Ovary (tissue), 9 donors: Measurements from ENCODE around the gene FANCC. TPM values are rescaled to one million over a fixed set of nuclear protein-coding genes. Genes with fewer than 3 reads are reported as not detected.

Experiments
- DNase-seq, 5 donors: peaks; one replicate each; pipeline ENCODE4 v3.0.0-alpha.2; 2019 to 2020
- H3K27ac ChIP-seq, 2 donors: fragments of 200-600 bp; one replicate each; pipeline versions ENCODE4 v1.5.1 to v1.8.0; 2019 to 2022
- H3K27me3 ChIP-seq: fragments of 200-600 bp; one replicate; pipeline ENCODE4 v1.8.0; 2022
- H3K36me3 ChIP-seq: fragments of 200-600 bp; sonication (generic); one replicate; pipeline ENCODE4 v1.5.1; 2019
- H3K4me1 ChIP-seq: one replicate; pipeline ENCODE4 v1.8.1; 2013; ENCODE audit warnings: mild to moderate bottlenecking, moderate library complexity; ENCODE audit not compliant: insufficient read depth
- H3K4me3 ChIP-seq: fragments of 200-600 bp; sonication (generic); one replicate; pipeline ENCODE4 v1.5.1; 2017
- H3K9me3 ChIP-seq, 2 donors: fragments of 200-600 bp in 1 of 2; sonication (generic) in 1 of 2; one replicate each; pipeline versions ENCODE4 v1.5.1 to v1.8.1; 2013 to 2019; ENCODE audit warnings: mild to moderate bottlenecking in 1 of 2, moderate library complexity in 1 of 2
- EP300 ChIP-seq: sonication (generic); formaldehyde crosslinking; IDR thresholded peaks from one replicate; pipeline ENCODE4 v1.6.1; 2017; ENCODE audit warnings: antibody characterized with exemption
- POLR2A ChIP-seq: fragments of 450-650 bp; IDR thresholded peaks from one replicate; pipeline ENCODE4 v1.6.1; 2017; ENCODE audit warnings: antibody characterized with exemption, mild to moderate bottlenecking, moderate library complexity
- WGBS, 3 donors: extraction: QIAGEN DNeasy Blood & Tissue Kit in 1 of 3; methylation state at CpG; one replicate each; pipeline versions ENCODE4 v1.1.5 to v1.1.7; 2013 to 2017; 5-methylcytosine and 5-hydroxymethylcytosine counted together
- intact Hi-C, 4 donors: fragments of 100-400 bp; cut with DNase I; formaldehyde crosslinking; loops; one replicate each; pipeline versions ENCODE4 v1.11.0 to v1.15.1; 2022 to 2023
- polyA plus RNA-seq, 2 donors: library from polyadenylated mRNA; stranded (reverse); fragments of 200-250 nt in 1 of 2; fragments of 350-450 nt in 1 of 2; fragmentation: Illumina TruSeq in 1 of 2; extraction: RNeasy Lipid Tissue Mini Kit (QIAGEN cat#74804) in 1 of 2; gene quantifications; one replicate each; pipeline ENCODE4 v1.2.3, GENCODE V29; 2013 to 2014
- total RNA-seq, 7 donors: library from RNA; depleted of rRNA in 2 of 7; stranded (reverse); fragments of >200 nt in 2 of 7; fragmentation: NEBNext Ultra II Directional in 3 of 7; extraction: Animal tissue kit (Norgen Biotek cat#: 25700) in 3 of 7; gene quantifications; one replicate each; pipeline versions ENCODE4 v1.1.0 to v1.2.4, GENCODE V29; 2016 to 2023
- TF ChIP-seq, protein P1 (sequence below), 3 donors: fragments of 450-650 bp in 2 of 3; fragments of 200-600 bp in 1 of 3; IDR thresholded peaks; one replicate each; pipeline versions ENCODE4 v1.5.1 to v1.8.0; 2016 to 2022; ENCODE audit warnings: antibody characterized with exemption in 3 of 3, mild to moderate bottlenecking in 1 of 3
- donor health status: DM: no; HTN: no; CAD: no; lungs with moderate emphysema.
- donor health status: DM: no; HTN: no; CAD: no.
- donor health status: Bipolar disorder and iron deficiency.
- donor health status: DM: yes; HTN: yes; CAD: no.
- donor health status: DM: no; HTN: no; CAD: no.
- donor health status: DM: yes; HTN: yes; CAD: no.

The FANCC gene
- total and polyA plus RNA-seq, 9 donors: 2.9 to 7.5 (median 4.9) TPM

DNA sequence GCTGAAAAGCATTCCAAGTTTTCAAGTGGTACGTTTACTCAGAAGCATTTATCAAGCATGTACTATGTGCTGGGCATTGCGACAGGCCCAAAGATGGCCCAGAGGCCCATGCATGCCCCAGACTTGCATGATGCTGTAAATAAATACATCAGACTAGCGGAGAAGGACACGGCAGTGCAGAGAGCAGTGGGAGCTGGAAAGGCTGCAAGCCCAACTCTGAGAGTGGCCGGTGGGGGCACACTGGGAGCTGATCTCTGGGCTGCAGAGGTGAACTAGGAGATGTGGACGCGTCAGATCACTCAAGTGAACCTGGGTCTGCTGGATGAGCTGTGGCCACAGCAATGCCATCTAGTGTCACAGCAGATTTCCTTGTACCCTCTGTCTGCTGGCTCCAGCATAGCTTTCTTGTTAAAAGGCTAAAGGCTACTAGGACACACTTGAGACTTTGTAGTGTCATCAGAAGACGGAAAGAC is 246.9 kb downstream of the FANCC start:
- H3K27me3 ChIP-seq: no peaks in the 10 kb centered on the region
- H3K9me3 ChIP-seq: no peaks in the 10 kb centered on the region
- no peak for DNase-seq
- H3K27ac ChIP-seq: no peak overlapping the region
- intact Hi-C loops: no loop called here
- H3K4me3 ChIP-seq: no peak overlapping the region
- H3K4me1 ChIP-seq: peaks cover 17% of the 10 kb centered on the region
- H3K36me3 ChIP-seq: no peaks in the 10 kb centered on the region
- 58 to 75% (median 72%) methylated on average over 8 of the region's 8 CpGs for WGBS, 3 donors
- no peak for TF ChIP-seq POLR2A
- TF ChIP-seq, protein P1, sequence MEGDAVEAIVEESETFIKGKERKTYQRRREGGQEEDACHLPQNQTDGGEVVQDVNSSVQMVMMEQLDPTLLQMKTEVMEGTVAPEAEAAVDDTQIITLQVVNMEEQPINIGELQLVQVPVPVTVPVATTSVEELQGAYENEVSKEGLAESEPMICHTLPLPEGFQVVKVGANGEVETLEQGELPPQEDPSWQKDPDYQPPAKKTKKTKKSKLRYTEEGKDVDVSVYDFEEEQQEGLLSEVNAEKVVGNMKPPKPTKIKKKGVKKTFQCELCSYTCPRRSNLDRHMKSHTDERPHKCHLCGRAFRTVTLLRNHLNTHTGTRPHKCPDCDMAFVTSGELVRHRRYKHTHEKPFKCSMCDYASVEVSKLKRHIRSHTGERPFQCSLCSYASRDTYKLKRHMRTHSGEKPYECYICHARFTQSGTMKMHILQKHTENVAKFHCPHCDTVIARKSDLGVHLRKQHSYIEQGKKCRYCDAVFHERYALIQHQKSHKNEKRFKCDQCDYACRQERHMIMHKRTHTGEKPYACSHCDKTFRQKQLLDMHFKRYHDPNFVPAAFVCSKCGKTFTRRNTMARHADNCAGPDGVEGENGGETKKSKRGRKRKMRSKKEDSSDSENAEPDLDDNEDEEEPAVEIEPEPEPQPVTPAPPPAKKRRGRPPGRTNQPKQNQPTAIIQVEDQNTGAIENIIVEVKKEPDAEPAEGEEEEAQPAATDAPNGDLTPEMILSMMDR (IDR thresholded peaks at IDR 0.05): no peak
- TF ChIP-seq EP300: no peak

DNA sequence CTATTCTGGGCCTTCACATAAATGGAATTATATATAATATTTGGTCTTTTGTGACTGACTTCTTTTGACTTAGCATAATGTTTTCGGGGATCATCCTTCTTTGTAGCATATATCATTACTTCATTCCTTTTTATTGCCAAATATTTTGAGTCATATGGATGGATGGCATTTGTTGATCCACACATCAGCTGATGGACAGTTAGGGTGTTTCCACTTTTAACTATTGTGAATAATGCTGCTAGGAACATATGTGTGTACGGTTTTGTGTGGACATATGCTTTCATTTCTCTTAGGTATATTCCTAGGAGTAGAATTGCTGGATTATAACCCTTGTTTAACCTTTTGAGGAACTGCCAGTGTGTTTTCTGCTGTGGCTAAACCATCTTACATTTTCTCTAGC is 249.6 kb downstream of the FANCC start:
- Histone ChIP-seq H3K4me1 (peaks cover 19% of the 10 kb centered on the region), H3K9me3 (no peaks in the 10 kb centered on the region), H3K27me3 (no peaks in the 10 kb centered on the region), H3K27ac (no peak overlapping the region), H3K4me3 (no peak overlapping the region), H3K36me3 (no peaks in the 10 kb centered on the region)
- no peak for DNase-seq
- WGBS, 3 donors: 42 to 77% (median 71%) methylated on average over 2 of the region's 2 CpGs
- TF ChIP-seq, protein P1 (IDR thresholded peaks at IDR 0.05): no peak
- TF ChIP-seq POLR2A (no peak), EP300 (no peak)
- intact Hi-C loops: loop anchor here in 1 of 4 donors (10.0 kb wide), 1 partner anchor 63 kb away; no protein-coding TSS in a partner anchor

DNA sequence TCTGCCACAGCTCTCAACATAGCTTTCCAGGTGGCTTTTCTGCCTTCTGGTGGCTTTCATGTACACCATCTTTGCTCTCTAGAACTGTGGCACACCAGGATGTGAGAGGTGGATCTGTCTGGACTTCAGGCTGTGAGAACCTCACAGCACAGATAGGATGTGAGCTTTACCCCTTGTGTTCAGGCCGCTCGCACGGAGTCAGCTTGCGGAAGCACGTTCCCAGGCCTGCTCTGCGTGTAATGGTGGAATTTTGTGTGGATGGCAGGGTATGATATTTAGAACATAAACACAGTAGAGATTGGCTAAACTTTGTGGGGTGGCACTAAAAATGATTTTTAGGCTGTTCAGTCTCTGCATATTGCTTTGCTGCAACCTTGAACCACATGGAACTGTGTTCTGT is 250.5 kb downstream of the FANCC start:
- intact Hi-C loops: loop anchor here in 1 of 4 donors (10.0 kb wide), 1 partner anchor 62 kb away; no protein-coding TSS in a partner anchor
- H3K36me3 ChIP-seq: no peaks in the 10 kb centered on the region
- TF ChIP-seq EP300: no peak
- TF ChIP-seq, protein P1 (IDR thresholded peaks at IDR 0.05): no peak
- TF ChIP-seq POLR2A: no peak
- peaks cover 20% of the 10 kb centered on the region for H3K4me1 ChIP-seq
- no peaks in the 10 kb centered on the region for H3K9me3 ChIP-seq
- no peak overlapping the region for H3K4me3 ChIP-seq
- no peaks in the 10 kb centered on the region for H3K27me3 ChIP-seq
- 92 to 94% (median 94%) methylated on average over 6 of the region's 6 CpGs for WGBS, 3 donors
- no peak for DNase-seq
- no peak overlapping the region for H3K27ac ChIP-seq

DNA sequence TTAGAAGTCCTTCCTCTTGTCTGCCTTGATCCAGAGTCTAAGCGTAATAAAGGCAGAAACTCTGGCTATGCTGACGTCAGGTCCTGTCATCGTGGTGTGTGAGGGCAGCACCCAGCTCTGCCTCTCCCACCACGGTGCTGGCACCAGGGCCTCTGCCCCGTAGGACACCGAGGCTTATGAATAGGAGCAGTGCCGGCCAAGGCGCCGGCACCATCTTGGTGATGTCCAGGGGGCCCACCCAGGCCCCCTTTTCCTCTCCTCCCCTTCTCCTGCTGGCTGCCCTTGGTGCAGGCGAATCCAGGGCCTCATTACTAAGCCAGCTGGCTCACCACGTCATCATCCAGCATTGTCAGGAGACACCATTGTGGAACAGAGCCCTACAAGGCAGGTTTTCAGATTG is 252.3 kb downstream of the FANCC start:
- Histone ChIP-seq H3K36me3 (no peaks in the 10 kb centered on the region), H3K9me3 (no peaks in the 10 kb centered on the region), H3K4me3 (no peak overlapping the region), H3K27ac (peak overlapping the region in 1 of 2 donors; percentile 10), H3K4me1 (peaks cover 16% of the 10 kb centered on the region), H3K27me3 (no peaks in the 10 kb centered on the region)
- TF ChIP-seq POLR2A (no peak), EP300 (no peak)
- TF ChIP-seq, protein P1 (IDR thresholded peaks at IDR 0.05): no peak
- intact Hi-C loops: loop anchor here in 1 of 4 donors (10.0 kb wide), 1 partner anchor 60 kb away; no protein-coding TSS in a partner anchor
- 74 to 83% (median 79%) methylated on average over 11 of the region's 11 CpGs for WGBS, 3 donors
- DNase-seq: no peak
